Right atrium auricular region (tissue), 2 donors: Measurements from ENCODE around the gene FBXL17. TPM values are rescaled to one million over a fixed set of nuclear protein-coding genes. Genes with fewer than 3 reads are reported as not detected.
"Not testable (repeated sequence)": the region's sequence is repeated elsewhere in the genome, so short reads cannot be mapped to it uniquely, and the experiment has no call there.

Source experiments
- DNase-seq: peaks from one replicate; pipeline ENCODE4 v3.0.0-alpha.2; 2019; ENCODE audit warnings: low spot score
- H3K27ac ChIP-seq, 2 donors: fragments of 200-600 bp; sonication (generic); 1 replicate in 1 of 2; 2 replicates in 1 of 2; pipeline ENCODE4 v1.5.1; 2016 to 2019
- H3K27me3 ChIP-seq, 2 donors: fragments of 200-600 bp; sonication (generic); one replicate each; pipeline versions ENCODE4 v1.5.1 to v1.6.0; 2017 to 2019
- H3K36me3 ChIP-seq: fragments of 200-600 bp; sonication (generic); one replicate; pipeline ENCODE4 v1.5.1; 2016
- H3K4me1 ChIP-seq, 2 donors: fragments of 200-600 bp; sonication (generic); one replicate each; pipeline versions ENCODE4 v1.5.1 to v1.6.0; 2017 to 2019
- H3K4me3 ChIP-seq, 2 donors: fragments of 200-600 bp; sonication (generic); 1 replicate in 1 of 2; 2 replicates in 1 of 2; pipeline ENCODE4 v1.5.1; 2017 to 2019; ENCODE audit warnings: mild to moderate bottlenecking in 1 of 2, moderate library complexity in 1 of 2
- H3K9me3 ChIP-seq, 2 donors: fragments of 200-600 bp; sonication (generic); one replicate each; pipeline ENCODE4 v1.5.1; 2019
- total RNA-seq, 2 donors: library from RNA; depleted of rRNA; stranded (reverse); fragments of >200 nt; gene quantifications; one replicate each; pipeline ENCODE4 v1.1.0, GENCODE V29; 2016
- TF ChIP-seq, protein P1 (sequence below), 2 donors: fragments of 200-600 bp; sonication (generic); IDR thresholded peaks; one replicate each; pipeline ENCODE4 v1.5.1; 2019; ENCODE audit warnings: antibody characterized with exemption in 2 of 2

FBXL17 gene
- total RNA-seq, 2 donors from 2014 or later, result 16.1 to 31.7 TPM

DNA sequence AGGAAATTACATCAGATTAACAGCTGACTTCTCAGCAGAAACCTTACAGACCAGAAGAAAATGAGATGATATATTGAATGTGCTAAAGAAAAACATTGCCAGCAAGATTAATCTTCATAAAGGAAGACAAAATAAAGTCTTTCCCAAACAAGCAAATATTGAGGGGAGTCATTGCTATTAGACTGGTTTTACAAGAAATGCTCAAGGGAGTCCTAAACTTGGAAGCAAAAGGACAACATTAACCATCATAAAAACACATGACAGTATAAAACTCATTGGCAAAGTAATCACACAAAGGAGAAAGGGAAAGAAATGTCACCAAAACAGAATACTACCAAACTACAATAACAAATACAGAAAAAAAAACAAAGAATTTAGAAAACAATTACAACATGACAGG is 101.7 kb downstream of the FBXL17 start:
- peaks cover 0 to 4% of the 10 kb centered on the region in 2 donors for H3K4me1 ChIP-seq
- no peaks in the 10 kb centered on the region for H3K36me3 ChIP-seq
- no peak overlapping the region for H3K4me3 ChIP-seq
- TF ChIP-seq, protein P1, sequence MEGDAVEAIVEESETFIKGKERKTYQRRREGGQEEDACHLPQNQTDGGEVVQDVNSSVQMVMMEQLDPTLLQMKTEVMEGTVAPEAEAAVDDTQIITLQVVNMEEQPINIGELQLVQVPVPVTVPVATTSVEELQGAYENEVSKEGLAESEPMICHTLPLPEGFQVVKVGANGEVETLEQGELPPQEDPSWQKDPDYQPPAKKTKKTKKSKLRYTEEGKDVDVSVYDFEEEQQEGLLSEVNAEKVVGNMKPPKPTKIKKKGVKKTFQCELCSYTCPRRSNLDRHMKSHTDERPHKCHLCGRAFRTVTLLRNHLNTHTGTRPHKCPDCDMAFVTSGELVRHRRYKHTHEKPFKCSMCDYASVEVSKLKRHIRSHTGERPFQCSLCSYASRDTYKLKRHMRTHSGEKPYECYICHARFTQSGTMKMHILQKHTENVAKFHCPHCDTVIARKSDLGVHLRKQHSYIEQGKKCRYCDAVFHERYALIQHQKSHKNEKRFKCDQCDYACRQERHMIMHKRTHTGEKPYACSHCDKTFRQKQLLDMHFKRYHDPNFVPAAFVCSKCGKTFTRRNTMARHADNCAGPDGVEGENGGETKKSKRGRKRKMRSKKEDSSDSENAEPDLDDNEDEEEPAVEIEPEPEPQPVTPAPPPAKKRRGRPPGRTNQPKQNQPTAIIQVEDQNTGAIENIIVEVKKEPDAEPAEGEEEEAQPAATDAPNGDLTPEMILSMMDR (IDR thresholded peaks at IDR 0.05), result no peak
- H3K27ac ChIP-seq, result no peak overlapping the region
- no peaks in the 10 kb centered on the region for H3K27me3 ChIP-seq
- no peak for DNase-seq
- H3K9me3 ChIP-seq, result peaks cover 0 to 8% of the 10 kb centered on the region in 2 donors

DNA sequence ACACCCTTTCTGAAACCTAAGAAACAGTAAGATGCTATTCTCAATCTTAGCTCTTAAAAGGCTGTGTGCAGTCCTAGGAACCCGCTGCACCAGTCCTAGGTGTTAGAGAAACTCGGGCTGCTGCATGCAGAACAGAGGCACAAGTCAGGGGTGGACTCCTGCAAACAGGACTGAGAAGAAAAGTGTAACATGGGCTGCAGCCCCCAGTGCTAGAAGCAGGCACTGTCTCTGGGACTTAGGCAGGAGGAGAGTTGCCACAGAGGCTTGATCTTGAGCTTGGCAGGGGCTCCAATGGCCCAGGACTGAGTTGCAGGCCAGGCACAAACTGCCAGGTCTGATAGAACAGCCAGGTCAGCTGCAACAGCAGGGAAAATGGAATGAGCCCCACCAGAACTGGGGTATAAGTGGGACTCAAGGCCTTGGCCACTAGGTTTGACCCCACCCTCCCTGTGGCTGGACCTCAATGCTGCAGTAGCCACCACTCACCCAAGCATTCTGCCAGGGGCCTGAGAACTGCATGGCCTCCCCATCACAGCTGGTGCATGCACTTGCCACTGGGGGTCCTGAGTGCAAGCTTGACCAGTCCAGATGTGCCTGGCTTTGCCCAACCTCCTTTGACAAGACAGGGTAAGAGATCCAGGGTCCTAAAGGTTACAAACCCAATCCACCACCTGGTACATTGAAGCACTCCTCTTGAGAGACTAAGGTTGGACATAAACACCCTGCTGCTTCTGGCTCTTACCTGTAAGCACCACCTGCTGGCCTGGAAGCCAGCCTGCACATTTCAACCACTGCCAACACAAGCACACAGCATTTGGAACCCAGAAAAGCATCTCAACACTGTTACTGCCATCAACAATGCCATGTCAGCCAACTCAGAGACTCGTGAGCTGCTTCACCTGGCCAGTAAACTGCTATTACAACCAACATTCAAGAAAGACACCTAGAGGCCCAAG is 103.3 kb downstream of the FBXL17 start:
- peaks cover 0 to 4% of the 10 kb centered on the region in 2 donors for H3K4me1 ChIP-seq
- H3K27ac ChIP-seq, result no peak overlapping the region
- H3K36me3 ChIP-seq, result no peaks in the 10 kb centered on the region
- no peaks in the 10 kb centered on the region for H3K27me3 ChIP-seq
- TF ChIP-seq, protein P1 (IDR thresholded peaks at IDR 0.05), result no peak
- no peak overlapping the region for H3K4me3 ChIP-seq
- DNase-seq, result no peak
- H3K9me3 ChIP-seq, result peaks cover 0 to 8% of the 10 kb centered on the region in 2 donors

DNA sequence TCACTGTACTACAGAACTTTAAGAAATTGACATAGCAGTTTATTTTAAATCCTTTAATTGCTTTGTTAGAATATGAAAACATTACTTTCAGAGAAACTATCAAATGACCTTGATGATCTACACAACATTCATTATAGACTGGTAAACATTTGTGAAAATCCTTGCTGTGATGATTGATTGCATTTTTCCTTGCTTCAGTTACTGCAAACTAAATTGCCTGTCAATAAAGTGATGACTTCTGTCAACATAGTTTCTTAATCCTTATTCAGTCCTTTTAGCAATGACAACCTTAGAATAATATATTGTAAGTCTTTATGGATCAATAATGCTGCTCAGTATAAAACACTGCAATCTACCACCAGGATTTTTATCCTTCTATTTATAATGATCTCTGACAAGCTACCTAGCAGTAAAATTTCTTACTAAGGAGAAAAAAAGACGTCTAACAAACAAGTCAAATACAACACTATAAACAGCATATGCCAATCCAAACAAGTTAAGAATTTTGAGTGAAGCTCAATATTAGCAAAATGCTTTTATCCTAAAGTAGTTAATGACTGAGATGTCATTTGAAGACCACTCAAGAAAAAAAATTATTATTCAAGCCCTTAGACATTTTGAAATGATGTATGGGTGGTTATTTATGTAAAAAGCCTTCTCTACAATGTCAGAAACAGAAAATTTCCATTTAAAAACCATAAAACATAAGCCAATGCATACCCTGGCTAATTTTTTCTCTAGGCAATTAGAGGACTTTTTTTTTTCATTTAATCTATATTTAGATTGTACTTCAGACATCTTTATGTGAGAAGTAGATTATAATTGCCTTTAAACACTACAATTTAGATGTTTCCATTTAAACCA is 105.5 kb downstream of the FBXL17 start:
- TF ChIP-seq, protein P1 (IDR thresholded peaks at IDR 0.05), result no peak
- H3K27me3 ChIP-seq, result no peaks in the 10 kb centered on the region
- DNase-seq, result no peak
- no peak overlapping the region for H3K4me3 ChIP-seq
- no peak overlapping the region for H3K27ac ChIP-seq
- no peaks in the 10 kb centered on the region for H3K9me3 ChIP-seq
- H3K36me3 ChIP-seq, result no peaks in the 10 kb centered on the region
- H3K4me1 ChIP-seq, result peaks cover 0 to 4% of the 10 kb centered on the region in 2 donors

DNA sequence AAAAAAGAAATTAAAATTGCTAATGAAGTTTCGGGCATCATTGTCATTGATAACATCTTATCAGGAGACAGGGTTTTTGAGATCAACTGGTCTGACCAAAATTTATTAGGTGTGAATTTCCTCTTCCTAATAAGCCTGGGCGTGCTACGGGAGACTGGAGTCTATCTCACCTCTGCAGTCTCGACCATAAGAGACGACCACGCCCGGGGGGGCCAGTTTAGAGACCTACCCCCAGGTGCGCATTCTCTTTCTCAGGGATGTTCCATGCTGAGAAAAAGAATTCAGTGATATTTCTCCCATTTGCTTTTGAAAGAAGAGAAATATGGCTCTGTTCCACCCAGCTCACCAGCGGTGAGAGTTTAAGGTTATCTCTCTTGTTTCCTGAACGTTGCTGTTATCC is 107.8 kb downstream of the FBXL17 start:
- H3K27ac ChIP-seq, H3K27me3 ChIP-seq, H3K4me3 ChIP-seq, H3K4me1 ChIP-seq, DNase-seq, H3K36me3 ChIP-seq, H3K9me3 ChIP-seq: not testable (repeated sequence)

GRCh38 chr5:108271127-108271526 is 110.8 kb downstream of the FBXL17 start:
- H3K27ac ChIP-seq, result no peak overlapping the region
- no peaks in the 10 kb centered on the region for H3K4me1 ChIP-seq
- no peak overlapping the region for H3K4me3 ChIP-seq
- no peaks in the 10 kb centered on the region for H3K9me3 ChIP-seq
- H3K27me3 ChIP-seq, result no peaks in the 10 kb centered on the region
- no peaks in the 10 kb centered on the region for H3K36me3 ChIP-seq
- TF ChIP-seq, protein P1 (IDR thresholded peaks at IDR 0.05), result no peak
- no peak for DNase-seq

- Histone ChIP-seq H3K9me3 (no peaks in the 10 kb centered on the region), H3K27ac (no peak overlapping the region), H3K4me3 (no peak overlapping the region), H3K27me3 (no peaks in the 10 kb centered on the region), H3K4me1 (no peaks in the 10 kb centered on the region), H3K36me3 (no peaks in the 10 kb centered on the region)
- TF ChIP-seq, protein P1 (IDR thresholded peaks at IDR 0.05), result no peak
- no peak for DNase-seq
Measured at GRCh38 chr5:108266242-108266641, 115.7 kb downstream of the FBXL17 start.
